Prostate gland (tissue), 2 donors: ENCODE data around the gene GPR33. TPM values are rescaled to one million over a fixed set of nuclear protein-coding genes. Genes with fewer than 3 reads are reported as not detected.
"Not testable (repeated sequence)": the region's sequence is repeated elsewhere in the genome, so short reads cannot be mapped to it uniquely, and the experiment has no call there.

Experiments
- DNase-seq: peaks from one replicate; pipeline ENCODE4 v3.0.0-alpha.2; 2019; ENCODE audit warnings: low spot score
- H3K27ac ChIP-seq, 2 donors: fragments of 200-600 bp; sonication (generic); 2 replicates each; pipeline ENCODE4 v1.5.1; 2017 to 2019
- H3K27me3 ChIP-seq: fragments of 200-600 bp; sonication (generic); replicated peaks from 2 replicates; pipeline ENCODE4 v1.5.1; 2019; ENCODE audit not compliant: insufficient read depth
- H3K36me3 ChIP-seq, 2 donors: fragments of 200-600 bp; sonication (generic); 1 replicate in 1 of 2; 2 replicates in 1 of 2; pipeline versions ENCODE4 v1.5.1 to v1.8.1; 2017 to 2019
- H3K4me1 ChIP-seq: fragments of 200-600 bp; sonication (generic); replicated peaks from 2 replicates; pipeline ENCODE4 v1.5.1; 2019
- H3K4me3 ChIP-seq, 2 donors: fragments of 200-600 bp; sonication (generic); 2 replicates each; pipeline ENCODE4 v1.5.1; 2017 to 2019
- H3K9me3 ChIP-seq: fragments of 200-600 bp; sonication (generic); 2 replicates; pipeline ENCODE4 v1.5.1; 2017
- CTCF ChIP-seq, 4 experiments: fragments of 200-600 bp in 2 of 4; fragments of 450-650 bp in 2 of 4; sonication (generic) in 2 of 4; IDR thresholded peaks; 1 replicate in 3 of 4; 2 replicates in 1 of 4; pipeline ENCODE4 v1.5.1; 2016 to 2019; ENCODE audit warnings: antibody characterized with exemption in 4 of 4, mild to moderate bottlenecking in 2 of 4, moderate library complexity in 2 of 4
- POLR2A ChIP-seq: fragments of 450-650 bp; IDR thresholded peaks from one replicate; pipeline ENCODE4 v1.6.1; 2016; ENCODE audit warnings: antibody characterized with exemption, mild to moderate bottlenecking
- POLR2AphosphoS5 ChIP-seq: sonication (generic); formaldehyde crosslinking; IDR thresholded peaks from one replicate; pipeline ENCODE4 v1.6.1; 2017; ENCODE audit warnings: antibody characterized with exemption
- WGBS: methylation state at CpG from one replicate; pipeline ENCODE4 v1.1.5; 2018; 5-methylcytosine and 5-hydroxymethylcytosine counted together
- intact Hi-C: fragments of 100-400 bp; cut with DNase I; formaldehyde crosslinking; loops from one replicate; pipeline ENCODE4 v1.14.2; 2022
- total RNA-seq, 2 donors: library from RNA; depleted of rRNA; stranded (reverse); fragments of >200 nt; gene quantifications; one replicate each; pipeline ENCODE4 v1.1.0, GENCODE V29; 2016

GPR33 gene
- total RNA-seq, 2 donors from 2014 or later: not detected

- intact Hi-C loops: no loop called here
Measured at GRCh38 chr14:31440280-31440679, 47.6 kb downstream of the GPR33 start.

GRCh38 chr14:31439561-31439960 lies 48.3 kb downstream of the GPR33 start:
- H3K4me3 ChIP-seq: no peak overlapping the region

More at GRCh38 chr14:31440280-31440679, 47.6 kb downstream of the GPR33 start:
- Histone ChIP-seq H3K4me1 (no peaks in the 10 kb centered on the region), H3K27me3 (no peaks in the 10 kb centered on the region), H3K27ac (no peak overlapping the region), H3K4me3 (no peak overlapping the region), H3K36me3 (no peaks in the 10 kb centered on the region), H3K9me3 (no peaks in the 10 kb centered on the region)
- TF ChIP-seq CTCF (IDR thresholded peaks at IDR 0.05): no peak
- no peak for TF ChIP-seq POLR2A
- TF ChIP-seq POLR2AphosphoS5: no peak
- no peak for DNase-seq

GRCh38 chr14:31437045-31437691 lies 50.7 kb downstream of the GPR33 start:
- H3K27me3 ChIP-seq, H3K9me3 ChIP-seq, H3K4me3 ChIP-seq, H3K36me3 ChIP-seq, H3K27ac ChIP-seq, DNase-seq, intact Hi-C loops, H3K4me1 ChIP-seq: not testable (repeated sequence)
- WGBS: 93% methylated on average over 17 of the region's 45 CpGs

More at GRCh38 chr14:31439561-31439960, 48.3 kb downstream of the GPR33 start:
- no peak for TF ChIP-seq POLR2A
- no peak for TF ChIP-seq POLR2AphosphoS5
- no peak for TF ChIP-seq CTCF (IDR thresholded peaks at IDR 0.05)
- no peaks in the 10 kb centered on the region for H3K27me3 ChIP-seq
- 53% methylated on average over 2 of the region's 2 CpGs for WGBS
- no peaks in the 10 kb centered on the region for H3K9me3 ChIP-seq
- no peak for DNase-seq
- intact Hi-C loops: no loop called here
- H3K27ac ChIP-seq: no peak overlapping the region
- H3K4me1 ChIP-seq: no peaks in the 10 kb centered on the region
- no peaks in the 10 kb centered on the region for H3K36me3 ChIP-seq

- intact Hi-C loops: no loop called here
- H3K27ac ChIP-seq: no peak overlapping the region
- no peak for DNase-seq
- no peaks in the 10 kb centered on the region for H3K27me3 ChIP-seq
- no peaks in the 10 kb centered on the region for H3K9me3 ChIP-seq
- TF ChIP-seq CTCF (IDR thresholded peaks at IDR 0.05) (no peak), POLR2A (no peak), POLR2AphosphoS5 (no peak)
- no peak overlapping the region for H3K4me3 ChIP-seq
- no peaks in the 10 kb centered on the region for H3K36me3 ChIP-seq
- no peaks in the 10 kb centered on the region for H3K4me1 ChIP-seq
Measured at GRCh38 chr14:31435276-31435675, 52.6 kb downstream of the GPR33 start.

Other genes starting within 250 kb of the GPR33 start
- 10 to 100 TPM in 1 of 2 donors, 1 to 10 TPM in 1; 10.0 to 16.3 TPM for gene HEATR5A, start 67.5 kb downstream of the GPR33 start, total RNA-seq
- 10 to 100 TPM; 32.0 to 41.1 TPM for gene DTD2, start 30.5 kb downstream of the GPR33 start, total RNA-seq
- 10 to 100 TPM in 1 of 2 donors, 1 to 10 TPM in 1; 6.5 to 12.1 TPM for gene NUBPL, start 73.4 kb upstream of the GPR33 start, total RNA-seq